MM.1S (cell line): Measurements from ENCODE around the gene MMP10.

Experiments used
- DNase-seq: peaks from one replicate; pipeline ENCODE4 v3.0.0-alpha.2; 2015
- H2AFZ ChIP-seq: fragments of 300-600 bp; sonication (generic); 2 replicates; pipeline ENCODE4 v1.6.0; 2016; ENCODE audit warnings: antibody characterized with exemption, low read length
- H3F3A ChIP-seq: fragments of 300-600 bp; sonication (generic); 2 replicates; pipeline ENCODE4 v1.6.1; 2016; ENCODE audit warnings: mild to moderate bottlenecking, antibody characterized with exemption, low read length, moderate library complexity, mixed read lengths; ENCODE audit not compliant: insufficient read depth
- H3K27ac ChIP-seq: fragments of 300-600 bp; sonication (generic); 2 replicates; pipeline ENCODE4 v1.5.1; 2016; ENCODE audit warnings: mild to moderate bottlenecking, low read length
- H3K27me3 ChIP-seq: fragments of 300-600 bp; sonication (generic); replicated peaks from 2 replicates; pipeline ENCODE4 v1.6.0; 2016; ENCODE audit warnings: low read length; ENCODE audit not compliant: insufficient read depth
- H3K36me3 ChIP-seq: fragments of 300-600 bp; sonication (generic); replicated peaks from 2 replicates; pipeline ENCODE4 v1.6.1; 2016; ENCODE audit warnings: mild to moderate bottlenecking, low read length, mixed read lengths; ENCODE audit not compliant: insufficient read depth
- H3K4me1 ChIP-seq: fragments of 300-600 bp; sonication (generic); 2 replicates; pipeline ENCODE4 v1.6.1; 2016; ENCODE audit warnings: low read length, mixed read lengths
- H3K4me2 ChIP-seq: fragments of 300-600 bp; sonication (generic); 2 replicates; pipeline ENCODE4 v1.6.0; 2016; ENCODE audit warnings: low read depth, low read length
- H3K4me3 ChIP-seq: fragments of 300-600 bp; sonication (generic); 2 replicates; pipeline ENCODE4 v1.5.1; 2016; ENCODE audit warnings: low read length, mixed read lengths
- H3K79me2 ChIP-seq: fragments of 300-600 bp; sonication (generic); 2 replicates; pipeline ENCODE4 v1.6.1; 2016; ENCODE audit warnings: mixed run types, low read length, mixed read lengths
- H3K9ac ChIP-seq: fragments of 300-600 bp; sonication (generic); 2 replicates; pipeline ENCODE4 v1.6.1; 2016; ENCODE audit warnings: low read length, mixed read lengths
- H3K9me2 ChIP-seq: fragments of 300-600 bp; sonication (generic); replicated peaks from 2 replicates; pipeline ENCODE4 v1.6.1; 2016; ENCODE audit warnings: mild to moderate bottlenecking, low read length, mixed read lengths; ENCODE audit not compliant: insufficient read depth
- H3K9me3 ChIP-seq: fragments of 300-600 bp; sonication (generic); replicated peaks from 2 replicates; pipeline ENCODE4 v1.6.1; 2016; ENCODE audit warnings: mild to moderate bottlenecking, low read length, mixed read lengths; ENCODE audit not compliant: insufficient read depth
- H4K20me1 ChIP-seq: fragments of 300-600 bp; sonication (generic); 2 replicates; pipeline ENCODE4 v1.6.1; 2016; ENCODE audit warnings: mild to moderate bottlenecking, low read length, moderate library complexity, mixed read lengths; ENCODE audit not compliant: insufficient read depth
- CTCF ChIP-seq: fragments of 300-600 bp; sonication (generic); IDR thresholded peaks from 2 replicates; pipeline ENCODE4 v1.5.1; 2016; ENCODE audit warnings: antibody characterized with exemption, low read length, mixed read lengths
- EZH2 ChIP-seq: fragments of 300-600 bp; sonication (generic); optimal IDR thresholded peaks from 2 replicates; pipeline ENCODE3; 2017; ENCODE audit warnings: low read depth, mild to moderate bottlenecking, antibody characterized with exemption, low read length, mixed read lengths
- EZH2phosphoT487 ChIP-seq: fragments of 300-600 bp; sonication (generic); IDR thresholded peaks from 2 replicates; pipeline ENCODE4 v1.6.1; 2018; ENCODE audit warnings: antibody characterized with exemption, low read length

The MMP10 gene

GRCh38 chr11:102794382-102794781 is 14.0 kb upstream of the MMP10 start:
- TF ChIP-seq EZH2phosphoT487 (no peak), CTCF (peak; percentile 52), EZH2 (no peak)
- H3K4me2 ChIP-seq = no peak overlapping the region
- H3K4me3 ChIP-seq = no peak overlapping the region
- no peaks in the 10 kb centered on the region for H3K9me2 ChIP-seq
- H3K79me2 ChIP-seq = no peaks in the 10 kb centered on the region
- H3K9me3 ChIP-seq = no peaks in the 10 kb centered on the region
- no peak overlapping the region for H3K27ac ChIP-seq
- no peak overlapping the region for H3K9ac ChIP-seq
- H3K36me3 ChIP-seq = no peaks in the 10 kb centered on the region
- DNase-seq = peak; percentile 26
- no peaks in the 10 kb centered on the region for H3F3A ChIP-seq
- no peaks in the 10 kb centered on the region for H3K4me1 ChIP-seq
- H2AFZ ChIP-seq = no peak overlapping the region
- no peaks in the 10 kb centered on the region for H4K20me1 ChIP-seq
- H3K27me3 ChIP-seq = no peaks in the 10 kb centered on the region

GRCh38 chr11:102793677-102794290 is 13.4 kb upstream of the MMP10 start:
- no peaks in the 10 kb centered on the region for H3K79me2 ChIP-seq
- no peaks in the 10 kb centered on the region for H3K36me3 ChIP-seq
- no peak for TF ChIP-seq EZH2
- no peak for TF ChIP-seq EZH2phosphoT487
- no peak for TF ChIP-seq CTCF
- no peak overlapping the region for H2AFZ ChIP-seq
- no peaks in the 10 kb centered on the region for H3K27me3 ChIP-seq
- H3K9me2 ChIP-seq = no peaks in the 10 kb centered on the region
- H3K4me1 ChIP-seq = no peaks in the 10 kb centered on the region
- no peak overlapping the region for H3K9ac ChIP-seq
- H3K27ac ChIP-seq = no peak overlapping the region
- DNase-seq = no peak
- H3K9me3 ChIP-seq = no peaks in the 10 kb centered on the region
- H3K4me2 ChIP-seq = no peak overlapping the region
- no peaks in the 10 kb centered on the region for H3F3A ChIP-seq
- no peaks in the 10 kb centered on the region for H4K20me1 ChIP-seq
- H3K4me3 ChIP-seq = no peak overlapping the region

GRCh38 chr11:102792604-102793003 is 12.2 kb upstream of the MMP10 start:
- Histone ChIP-seq H2AFZ (no peak overlapping the region), H3K36me3 (no peaks in the 10 kb centered on the region), H3K9ac (no peak overlapping the region), H4K20me1 (no peaks in the 10 kb centered on the region), H3K9me3 (no peaks in the 10 kb centered on the region), H3K4me1 (no peaks in the 10 kb centered on the region), H3K4me2 (no peak overlapping the region), H3F3A (no peaks in the 10 kb centered on the region), H3K27me3 (no peaks in the 10 kb centered on the region), H3K4me3 (no peak overlapping the region), H3K79me2 (no peaks in the 10 kb centered on the region), H3K27ac (no peak overlapping the region), H3K9me2 (no peaks in the 10 kb centered on the region)
- no peak for DNase-seq
- TF ChIP-seq CTCF = no peak
- TF ChIP-seq EZH2phosphoT487 = no peak
- no peak for TF ChIP-seq EZH2
